ENCODE results near the gene FBXW5. TPM values are rescaled to one million over a fixed set of nuclear protein-coding genes. Genes with fewer than 3 reads are reported as not detected.
A peak's percentile ranks its signal among the peaks of the same experiment; 100 is the strongest.

Gene FBXW5
- total RNA-seq, 1 experiment from 2014 or later = 72.6 TPM

DNA sequence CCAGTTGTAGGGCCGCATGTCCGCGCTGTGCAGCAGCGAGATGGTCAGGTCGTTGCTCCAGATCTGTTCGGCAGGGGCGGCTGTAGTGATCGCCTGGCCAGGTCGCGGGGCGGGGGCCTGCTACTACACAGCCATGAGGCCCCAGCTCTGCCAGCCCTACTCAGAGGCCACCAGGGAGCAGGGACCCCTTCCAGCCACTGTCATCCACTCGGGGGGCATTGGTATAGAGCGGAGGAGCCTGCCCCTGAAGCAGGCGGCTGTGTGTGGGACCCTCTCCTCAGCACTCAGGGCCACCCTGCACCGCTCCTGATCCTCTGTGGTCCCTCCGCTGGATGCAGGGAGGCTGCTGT is 1.7 kb downstream of the FBXW5 start:
- no TSS peak for BruUV-seq (replicated peaks)
- H3K27ac ChIP-seq (ENCODE audit: low read length) = no peak overlapping the region
- ATAC-seq (no peak), DNase-seq (ENCODE audit: low read depth, low spot score) (no peak)
- intact Hi-C loops (cut with micrococcal nuclease; ENCODE audit: unreplicated experiment) (loop anchor here (10.0 kb wide), 1 partner anchor 92 kb away; the partner anchor contains the start of gene FUT7), in situ Hi-C loops (cut with HindIII; ENCODE audit: low pct_unique_long_range_greater_than_20kb, low sequenced_read_pairs) (no loop called here)
- TF ChIP-seq, protein P1, sequence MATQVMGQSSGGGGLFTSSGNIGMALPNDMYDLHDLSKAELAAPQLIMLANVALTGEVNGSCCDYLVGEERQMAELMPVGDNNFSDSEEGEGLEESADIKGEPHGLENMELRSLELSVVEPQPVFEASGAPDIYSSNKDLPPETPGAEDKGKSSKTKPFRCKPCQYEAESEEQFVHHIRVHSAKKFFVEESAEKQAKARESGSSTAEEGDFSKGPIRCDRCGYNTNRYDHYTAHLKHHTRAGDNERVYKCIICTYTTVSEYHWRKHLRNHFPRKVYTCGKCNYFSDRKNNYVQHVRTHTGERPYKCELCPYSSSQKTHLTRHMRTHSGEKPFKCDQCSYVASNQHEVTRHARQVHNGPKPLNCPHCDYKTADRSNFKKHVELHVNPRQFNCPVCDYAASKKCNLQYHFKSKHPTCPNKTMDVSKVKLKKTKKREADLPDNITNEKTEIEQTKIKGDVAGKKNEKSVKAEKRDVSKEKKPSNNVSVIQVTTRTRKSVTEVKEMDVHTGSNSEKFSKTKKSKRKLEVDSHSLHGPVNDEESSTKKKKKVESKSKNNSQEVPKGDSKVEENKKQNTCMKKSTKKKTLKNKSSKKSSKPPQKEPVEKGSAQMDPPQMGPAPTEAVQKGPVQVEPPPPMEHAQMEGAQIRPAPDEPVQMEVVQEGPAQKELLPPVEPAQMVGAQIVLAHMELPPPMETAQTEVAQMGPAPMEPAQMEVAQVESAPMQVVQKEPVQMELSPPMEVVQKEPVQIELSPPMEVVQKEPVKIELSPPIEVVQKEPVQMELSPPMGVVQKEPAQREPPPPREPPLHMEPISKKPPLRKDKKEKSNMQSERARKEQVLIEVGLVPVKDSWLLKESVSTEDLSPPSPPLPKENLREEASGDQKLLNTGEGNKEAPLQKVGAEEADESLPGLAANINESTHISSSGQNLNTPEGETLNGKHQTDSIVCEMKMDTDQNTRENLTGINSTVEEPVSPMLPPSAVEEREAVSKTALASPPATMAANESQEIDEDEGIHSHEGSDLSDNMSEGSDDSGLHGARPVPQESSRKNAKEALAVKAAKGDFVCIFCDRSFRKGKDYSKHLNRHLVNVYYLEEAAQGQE (IDR thresholded peaks at IDR 0.05; ENCODE audit: insufficient read depth in 1 of 2, low read depth in 2 of 2, low read length in 1 of 2) = no peak
- TF ChIP-seq, protein P2, sequence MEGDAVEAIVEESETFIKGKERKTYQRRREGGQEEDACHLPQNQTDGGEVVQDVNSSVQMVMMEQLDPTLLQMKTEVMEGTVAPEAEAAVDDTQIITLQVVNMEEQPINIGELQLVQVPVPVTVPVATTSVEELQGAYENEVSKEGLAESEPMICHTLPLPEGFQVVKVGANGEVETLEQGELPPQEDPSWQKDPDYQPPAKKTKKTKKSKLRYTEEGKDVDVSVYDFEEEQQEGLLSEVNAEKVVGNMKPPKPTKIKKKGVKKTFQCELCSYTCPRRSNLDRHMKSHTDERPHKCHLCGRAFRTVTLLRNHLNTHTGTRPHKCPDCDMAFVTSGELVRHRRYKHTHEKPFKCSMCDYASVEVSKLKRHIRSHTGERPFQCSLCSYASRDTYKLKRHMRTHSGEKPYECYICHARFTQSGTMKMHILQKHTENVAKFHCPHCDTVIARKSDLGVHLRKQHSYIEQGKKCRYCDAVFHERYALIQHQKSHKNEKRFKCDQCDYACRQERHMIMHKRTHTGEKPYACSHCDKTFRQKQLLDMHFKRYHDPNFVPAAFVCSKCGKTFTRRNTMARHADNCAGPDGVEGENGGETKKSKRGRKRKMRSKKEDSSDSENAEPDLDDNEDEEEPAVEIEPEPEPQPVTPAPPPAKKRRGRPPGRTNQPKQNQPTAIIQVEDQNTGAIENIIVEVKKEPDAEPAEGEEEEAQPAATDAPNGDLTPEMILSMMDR (IDR thresholded peaks at IDR 0.05) = no peak
- no peak for TF ChIP-seq POLR2AphosphoS5 (IDR thresholded peaks at IDR 0.05; ENCODE audit: low read depth, low read length)
- TF ChIP-seq SIN3A (IDR thresholded peaks at IDR 0.05; ENCODE audit: borderline replicate concordance, insufficient read depth, low read depth, low read length) = no peak
- TF ChIP-seq TCF7L2 (IDR thresholded peaks at IDR 0.05; ENCODE audit: low read depth, low read length) = no peak
- no peaks in the 10 kb centered on the region for H3K9me3 ChIP-seq (ENCODE audit: control insufficient read depth, insufficient read depth, low read depth, low read length)
- ChIA-PET CTCF (no interaction called here), POLR2A (no interaction called here)
- H3K4me1 ChIP-seq (ENCODE audit: control insufficient read depth, insufficient read depth, low read length) = peaks cover 23% of the 10 kb centered on the region
- H3K36me3 ChIP-seq (ENCODE audit: control insufficient read depth, insufficient read depth, low read length) = peaks cover 7% of the 10 kb centered on the region; the same call in 1 of the 2 replicates
- peak overlapping the region; percentile 64 for H3K4me3 ChIP-seq (ENCODE audit: low read depth in 2 of 2, low read length in 2 of 2)
- H3K27me3 ChIP-seq (ENCODE audit: control insufficient read depth, insufficient read depth, low read length) = no peaks in the 10 kb centered on the region

GRCh38 chr9:136942112-136942880 is 2.2 kb downstream of the FBXW5 start:
- DNase-seq (ENCODE audit: low read depth, low spot score) = no peak
- Histone ChIP-seq H3K36me3 (ENCODE audit: control insufficient read depth, insufficient read depth, low read length) (peaks cover 7% of the 10 kb centered on the region; the same call in 1 of the 2 replicates), H3K9me3 (ENCODE audit: control insufficient read depth, insufficient read depth, low read depth, low read length) (no peaks in the 10 kb centered on the region), H3K27ac (ENCODE audit: low read length) (no peak overlapping the region), H3K27me3 (ENCODE audit: control insufficient read depth, insufficient read depth, low read length) (no peaks in the 10 kb centered on the region), H3K4me3 (ENCODE audit: low read depth in 2 of 2, low read length in 2 of 2) (no peak overlapping the region), H3K4me1 (ENCODE audit: control insufficient read depth, insufficient read depth, low read length) (peaks cover 17% of the 10 kb centered on the region)
- intact Hi-C loops (cut with micrococcal nuclease; ENCODE audit: unreplicated experiment) = loop anchor here (10.0 kb wide), 1 partner anchor 93 kb away; the partner anchor contains the start of gene FUT7
- in situ Hi-C loops (cut with HindIII; ENCODE audit: low pct_unique_long_range_greater_than_20kb, low sequenced_read_pairs) = no loop called here
- no peak for ATAC-seq
- CTCF ChIA-PET = no interaction called here
- POLR2A ChIA-PET = no interaction called here
- TSS peak; percentile 77 for BruUV-seq (replicated peaks)
- no peak for TF ChIP-seq SIN3A (IDR thresholded peaks at IDR 0.05; ENCODE audit: borderline replicate concordance, insufficient read depth, low read depth, low read length)
- no peak for TF ChIP-seq POLR2AphosphoS5 (IDR thresholded peaks at IDR 0.05; ENCODE audit: low read depth, low read length)
- TF ChIP-seq, protein P2 (IDR thresholded peaks at IDR 0.05) = no peak
- TF ChIP-seq, protein P1 (IDR thresholded peaks at IDR 0.05; ENCODE audit: insufficient read depth in 1 of 2, low read depth in 2 of 2, low read length in 1 of 2) = no peak
- no peak for TF ChIP-seq TCF7L2 (IDR thresholded peaks at IDR 0.05; ENCODE audit: low read depth, low read length)
